Activated CD4-positive, CD25-positive, alpha-beta regulatory T cell (primary cell): Measurements from ENCODE around the gene DBNDD2.

ENCODE experiments used
- DNase-seq, 4 experiments: peaks; one replicate each; lab custom pipeline; 2025; lab: John Stamatoyannopoulos, UW

The DBNDD2 gene, protein sequence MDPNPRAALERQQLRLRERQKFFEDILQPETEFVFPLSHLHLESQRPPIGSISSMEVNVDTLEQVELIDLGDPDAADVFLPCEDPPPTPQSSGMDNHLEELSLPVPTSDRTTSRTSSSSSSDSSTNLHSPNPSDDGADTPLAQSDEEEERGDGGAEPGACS

DNA sequence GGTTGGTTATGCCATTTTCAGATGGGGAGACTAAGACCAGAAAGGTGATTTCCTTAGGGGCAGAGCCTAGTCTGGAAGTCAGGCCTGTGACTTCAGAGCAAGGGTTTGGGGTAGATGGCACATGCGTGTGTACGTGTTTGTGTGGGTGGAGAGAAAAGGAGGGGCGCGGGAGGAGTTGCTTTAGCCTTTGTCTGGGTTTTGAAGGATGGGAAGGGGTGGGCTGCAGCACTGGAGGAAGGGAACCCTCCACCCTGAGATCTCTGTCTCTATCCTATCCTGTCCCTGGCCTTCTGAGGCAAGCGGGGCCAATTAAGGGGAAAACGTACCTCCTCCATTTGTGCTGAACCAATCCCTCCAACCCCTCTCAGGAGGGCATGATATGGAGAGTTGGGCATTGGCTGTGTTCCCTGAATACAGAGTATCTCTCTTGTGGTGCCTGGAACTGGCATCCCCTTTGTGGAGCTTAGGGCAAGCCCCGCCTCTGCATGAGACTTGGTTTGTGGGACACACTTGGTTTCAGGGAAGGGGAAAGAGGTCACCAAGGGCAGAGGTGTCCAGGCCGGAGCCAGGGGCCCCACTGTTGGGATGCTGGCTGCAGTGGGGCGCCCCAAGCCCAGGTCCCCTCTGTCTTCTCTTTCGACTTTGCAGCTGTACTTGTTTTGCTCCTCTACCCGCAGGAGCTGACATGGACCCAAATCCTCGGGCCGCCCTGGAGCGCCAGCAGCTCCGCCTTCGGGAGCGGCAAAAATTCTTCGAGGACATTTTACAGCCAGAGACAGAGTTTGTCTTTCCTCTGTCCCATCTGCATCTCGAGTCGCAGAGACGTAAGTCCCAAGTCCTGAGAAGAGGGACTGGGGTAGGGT lies at the start of gene DBNDD2:
TSS of gene DBNDD2 (plus strand) at position 507 of the 863 bp plus-strand sequence. CDS start at position 686, 179 bp downstream.
- DNase-seq = no peak

DNA sequence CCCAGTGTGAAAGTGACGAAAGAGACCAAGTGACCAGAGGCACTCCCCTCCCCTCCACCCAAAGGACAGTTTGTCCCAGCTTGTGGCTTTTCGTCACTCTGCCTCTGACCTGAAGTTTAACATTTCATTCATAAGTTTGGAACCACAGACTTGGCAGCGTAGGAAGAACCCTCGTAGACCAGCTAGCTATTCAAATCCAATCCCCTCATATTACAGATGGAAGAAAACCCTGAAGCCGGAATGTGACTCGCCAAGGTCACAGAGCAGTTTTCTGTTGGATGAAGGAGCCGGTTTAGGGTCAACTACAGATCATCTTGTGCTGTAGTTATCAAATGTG lies 49.1 kb upstream of the DBNDD2 start:
- no peak for DNase-seq

- DNase-seq = no peak
Observed at GRCh38 chr20:45359406-45360148, 48.5 kb upstream of the DBNDD2 start.

- DNase-seq = no peak
Observed at GRCh38 chr20:45361793-45362192, 46.3 kb upstream of the DBNDD2 start.

- peak; percentile 94 to 97 (median 96) for DNase-seq
Observed at GRCh38 chr20:45362804-45363610, 45.1 kb upstream of the DBNDD2 start, which contains the start of gene SYS1. SYS1 (plus strand) TSS chr20:45363156; CDS start chr20:45363532, 376 bp downstream.

GRCh38 chr20:45363611-45364492 lies 44.2 kb upstream of the DBNDD2 start:
- DNase-seq = no peak

DNA sequence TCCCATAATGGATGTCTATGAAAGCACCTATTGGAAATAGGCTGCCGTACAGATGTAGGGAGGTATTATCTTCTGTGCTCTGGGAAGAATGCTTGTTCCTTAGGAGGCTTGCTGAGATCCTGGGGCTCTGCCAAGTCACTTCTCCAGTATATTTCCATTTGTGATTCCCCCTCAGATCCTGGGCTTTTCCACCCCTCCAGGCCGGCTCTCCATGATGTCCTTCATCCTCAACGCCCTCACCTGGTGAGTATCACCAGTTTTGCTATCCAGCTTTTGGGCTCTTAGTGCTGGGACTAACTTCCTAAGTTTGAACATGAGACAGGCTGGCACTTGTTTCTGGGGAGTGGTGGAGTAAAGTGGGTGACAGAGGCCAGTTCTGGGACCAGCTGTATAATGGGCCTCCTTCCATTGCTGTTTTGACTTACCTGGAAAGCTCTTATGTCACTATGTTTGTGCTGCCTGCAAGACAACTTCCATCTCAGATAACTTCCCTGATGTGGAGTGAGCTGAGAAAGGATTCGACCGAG lies 42.6 kb upstream of the DBNDD2 start:
- DNase-seq = no peak

DNA sequence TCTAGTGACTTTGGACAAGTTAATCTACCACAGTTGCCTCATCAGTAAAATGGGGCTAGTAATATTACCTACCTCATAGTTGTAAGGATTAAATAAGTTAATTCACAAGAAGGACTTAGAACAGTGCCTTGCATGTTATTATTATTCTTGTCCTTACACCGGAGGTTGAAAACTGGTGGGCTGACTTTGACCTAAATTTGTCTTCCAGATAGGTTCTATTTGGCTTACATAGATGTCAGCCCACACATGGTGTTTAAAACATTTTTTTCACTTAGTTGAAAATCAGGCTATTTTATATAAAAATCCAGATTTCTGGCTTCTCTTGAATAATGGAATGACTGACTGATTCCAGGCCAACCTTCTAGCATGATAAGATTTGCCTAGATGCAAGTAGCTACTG lies 41.9 kb upstream of the DBNDD2 start:
- no peak for DNase-seq

- no peak for DNase-seq
Observed at GRCh38 chr20:45366631-45367030, 41.5 kb upstream of the DBNDD2 start.

DNA sequence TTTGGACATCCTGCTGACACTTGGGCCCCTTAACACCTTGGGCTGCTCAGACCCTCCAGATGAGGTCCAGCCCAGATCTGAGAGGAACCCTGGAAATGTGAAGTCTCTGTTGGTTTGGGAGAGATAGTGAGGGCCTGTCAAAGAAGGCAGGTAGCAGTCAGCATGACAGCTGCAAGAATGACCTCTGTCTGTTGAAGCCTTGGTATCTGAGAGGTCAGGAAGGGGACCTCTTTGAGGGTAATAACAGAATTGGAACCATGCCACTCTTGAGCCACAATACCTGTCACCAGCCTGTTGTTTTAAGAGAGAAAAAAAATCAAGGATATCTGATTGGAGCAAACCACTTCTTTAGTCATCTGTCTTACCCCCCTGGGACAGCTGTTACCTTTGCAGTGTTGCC lies 41.0 kb upstream of the DBNDD2 start:
- no peak for DNase-seq

- no peak for DNase-seq
Observed at GRCh38 chr20:45368221-45368980, 39.7 kb upstream of the DBNDD2 start.

GRCh38 chr20:45370571-45371160 lies 37.4 kb upstream of the DBNDD2 start:
- no peak for DNase-seq

GRCh38 chr20:45372241-45372640 lies 35.8 kb upstream of the DBNDD2 start:
- no peak for DNase-seq

GRCh38 chr20:45372646-45373352 lies 35.3 kb upstream of the DBNDD2 start:
- DNase-seq = no peak

DNA sequence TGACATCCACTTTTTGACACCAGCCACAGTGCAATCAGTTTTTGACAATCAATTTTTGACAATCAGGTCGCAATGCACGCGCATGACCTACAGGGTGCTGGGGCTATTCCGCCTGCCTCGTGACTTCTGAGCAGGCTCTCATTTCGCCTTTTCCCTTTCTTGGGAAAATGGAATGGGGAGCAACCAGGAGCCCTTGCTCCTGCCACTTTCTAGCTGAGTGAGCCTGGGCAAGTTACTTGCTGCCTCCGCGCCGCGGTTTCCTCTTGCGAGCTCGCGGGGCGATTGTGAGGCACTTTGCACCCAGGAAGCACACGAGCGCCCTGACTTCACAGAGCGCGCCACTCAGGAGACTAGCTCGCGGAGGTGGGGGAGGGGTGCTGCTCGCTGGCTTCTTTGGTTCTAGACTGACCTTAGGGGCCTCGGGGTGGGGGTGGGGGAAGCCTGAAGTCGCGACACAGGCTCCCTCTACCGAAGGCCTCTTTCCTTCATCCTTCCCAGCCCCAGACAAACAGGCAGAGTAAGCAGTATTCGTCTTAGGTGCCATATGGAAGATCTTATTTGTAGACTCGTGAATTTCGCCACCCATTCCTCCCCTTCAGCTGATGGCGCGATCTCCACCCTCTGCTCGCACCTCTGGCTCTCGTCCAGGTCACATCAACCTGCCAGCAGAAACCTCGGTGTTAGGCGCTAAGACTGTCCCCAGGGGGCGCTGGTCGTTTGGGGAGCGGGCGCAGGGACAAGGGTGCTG lies 34.6 kb upstream of the DBNDD2 start:
- peak; percentile 77 to 84 (median 81) for DNase-seq

GRCh38 chr20:45374101-45374467 lies 34.0 kb upstream of the DBNDD2 start:
- DNase-seq = no peak

DNA sequence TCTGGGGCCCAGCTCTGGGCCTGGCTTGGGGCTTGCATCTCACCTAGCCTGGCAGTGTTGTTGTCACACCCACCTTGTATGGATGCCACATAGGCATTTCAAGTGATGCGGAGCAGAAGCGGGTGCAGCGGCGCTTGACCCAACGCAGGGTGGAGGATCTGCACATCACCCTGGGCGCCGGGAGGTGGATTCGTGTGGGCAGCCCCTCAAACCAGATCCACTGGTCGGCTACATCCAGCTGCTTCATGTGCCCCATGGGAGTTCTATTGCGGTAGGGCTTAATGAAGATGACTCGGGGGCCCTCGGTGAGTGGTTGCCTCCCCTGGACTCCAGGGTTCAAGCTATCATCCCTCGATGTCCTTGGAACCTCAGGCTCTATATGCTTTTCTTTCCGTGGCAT lies 33.1 kb upstream of the DBNDD2 start:
- no peak for DNase-seq

GRCh38 chr20:45377269-45377668 lies 30.8 kb upstream of the DBNDD2 start:
- DNase-seq = no peak
